Measurements from ENCODE around the gene SPRED3.
"Not testable (repeated sequence)": the region's sequence is repeated elsewhere in the genome, so short reads cannot be mapped to it uniquely, and the experiment has no call there.

Gene SPRED3

GRCh38 chr19:38410407-38410806, 21.9 kb downstream of the SPRED3 start:
- not testable (repeated sequence) for H3K9ac ChIP-seq (ENCODE audit: low read length); H3K4me3 ChIP-seq (ENCODE audit: low read depth, low read length); H3K4me1 ChIP-seq (ENCODE audit: control insufficient read depth, insufficient read depth, low read length); H3K27me3 ChIP-seq (ENCODE audit: control insufficient read depth, insufficient read depth, low read length); H3K9me3 ChIP-seq (ENCODE audit: control insufficient read depth, insufficient read depth, low read depth, low read length); H3K36me3 ChIP-seq (ENCODE audit: control insufficient read depth, insufficient read depth, low read length); H3K27ac ChIP-seq (ENCODE audit: low read depth, low read length)

GRCh38 chr19:38411041-38411712, 22.7 kb downstream of the SPRED3 start:
- no peaks in the 10 kb centered on the region for H3K4me1 ChIP-seq (ENCODE audit: control insufficient read depth, insufficient read depth, low read length)
- no peak overlapping the region for H3K27ac ChIP-seq (ENCODE audit: low read depth, low read length)
- no peaks in the 10 kb centered on the region for H3K9me3 ChIP-seq (ENCODE audit: control insufficient read depth, insufficient read depth, low read depth, low read length)
- no peaks in the 10 kb centered on the region for H3K27me3 ChIP-seq (ENCODE audit: control insufficient read depth, insufficient read depth, low read length)
- H3K36me3 ChIP-seq (ENCODE audit: control insufficient read depth, insufficient read depth, low read length), result 0 out of 2 replicates have a peak, but pooled peaks cover 5% of the 10 kb centered on the region
- no peak overlapping the region for H3K9ac ChIP-seq (ENCODE audit: low read length)
- no peak overlapping the region for H3K4me3 ChIP-seq (ENCODE audit: low read depth, low read length)

GRCh38 chr19:38411898-38412297, 23.4 kb downstream of the SPRED3 start:
- H3K9ac ChIP-seq (ENCODE audit: low read length); H3K27ac ChIP-seq (ENCODE audit: low read depth, low read length); H3K27me3 ChIP-seq (ENCODE audit: control insufficient read depth, insufficient read depth, low read length); H3K4me3 ChIP-seq (ENCODE audit: low read depth, low read length); H3K4me1 ChIP-seq (ENCODE audit: control insufficient read depth, insufficient read depth, low read length); H3K36me3 ChIP-seq (ENCODE audit: control insufficient read depth, insufficient read depth, low read length); H3K9me3 ChIP-seq (ENCODE audit: control insufficient read depth, insufficient read depth, low read depth, low read length): not testable (repeated sequence)

GRCh38 chr19:38412491-38412890, 24.0 kb downstream of the SPRED3 start:
- Histone ChIP-seq H3K27me3 (ENCODE audit: control insufficient read depth, insufficient read depth, low read length) (no peaks in the 10 kb centered on the region), H3K4me3 (ENCODE audit: low read depth, low read length) (no peak overlapping the region), H3K9ac (ENCODE audit: low read length) (no peak overlapping the region), H3K36me3 (ENCODE audit: control insufficient read depth, insufficient read depth, low read length) (no peaks in the 10 kb centered on the region), H3K9me3 (ENCODE audit: control insufficient read depth, insufficient read depth, low read depth, low read length) (no peaks in the 10 kb centered on the region), H3K4me1 (ENCODE audit: control insufficient read depth, insufficient read depth, low read length) (peaks cover 5% of the 10 kb centered on the region), H3K27ac (ENCODE audit: low read depth, low read length) (no peak overlapping the region)

- Histone ChIP-seq H3K9ac (ENCODE audit: low read length) (no peak overlapping the region), H3K27me3 (ENCODE audit: control insufficient read depth, insufficient read depth, low read length) (no peaks in the 10 kb centered on the region), H3K36me3 (ENCODE audit: control insufficient read depth, insufficient read depth, low read length) (no peaks in the 10 kb centered on the region), H3K4me3 (ENCODE audit: low read depth, low read length) (no peak overlapping the region), H3K4me1 (ENCODE audit: control insufficient read depth, insufficient read depth, low read length) (peaks cover 7% of the 10 kb centered on the region), H3K9me3 (ENCODE audit: control insufficient read depth, insufficient read depth, low read depth, low read length) (no peaks in the 10 kb centered on the region), H3K27ac (ENCODE audit: low read depth, low read length) (no peak overlapping the region)
These were observed 24.5 kb downstream of the SPRED3 start for GRCh38 chr19:38412961-38413360.

GRCh38 chr19:38413416-38413815, 24.9 kb downstream of the SPRED3 start:
- peaks cover 10% of the 10 kb centered on the region for H3K4me1 ChIP-seq (ENCODE audit: control insufficient read depth, insufficient read depth, low read length)
- H3K27ac ChIP-seq (ENCODE audit: low read depth, low read length), result no peak overlapping the region
- H3K27me3 ChIP-seq (ENCODE audit: control insufficient read depth, insufficient read depth, low read length), result peaks cover 2% of the 10 kb centered on the region; the same call in 1 of the 2 replicates
- H3K9me3 ChIP-seq (ENCODE audit: control insufficient read depth, insufficient read depth, low read depth, low read length), result no peaks in the 10 kb centered on the region
- no peak overlapping the region for H3K9ac ChIP-seq (ENCODE audit: low read length)
- no peaks in the 10 kb centered on the region for H3K36me3 ChIP-seq (ENCODE audit: control insufficient read depth, insufficient read depth, low read length)
- no peak overlapping the region for H3K4me3 ChIP-seq (ENCODE audit: low read depth, low read length)

GRCh38 chr19:38417146-38417543, 28.6 kb downstream of the SPRED3 start:
- no peak overlapping the region for H3K27ac ChIP-seq (ENCODE audit: low read depth, low read length)
- peaks cover 11% of the 10 kb centered on the region for H3K4me1 ChIP-seq (ENCODE audit: control insufficient read depth, insufficient read depth, low read length)
- no peaks in the 10 kb centered on the region for H3K36me3 ChIP-seq (ENCODE audit: control insufficient read depth, insufficient read depth, low read length)
- no peak overlapping the region for H3K9ac ChIP-seq (ENCODE audit: low read length)
- peaks cover 10% of the 10 kb centered on the region for H3K27me3 ChIP-seq (ENCODE audit: control insufficient read depth, insufficient read depth, low read length)
- no peaks in the 10 kb centered on the region for H3K9me3 ChIP-seq (ENCODE audit: control insufficient read depth, insufficient read depth, low read depth, low read length)
- peak overlapping the region; percentile 63 for H3K4me3 ChIP-seq (ENCODE audit: low read depth, low read length)

GRCh38 chr19:38417544-38418506, 29.3 kb downstream of the SPRED3 start:
- H3K27ac ChIP-seq (ENCODE audit: low read depth, low read length), result no peak overlapping the region
- H3K4me1 ChIP-seq (ENCODE audit: control insufficient read depth, insufficient read depth, low read length), result peaks cover 11% of the 10 kb centered on the region
- no peaks in the 10 kb centered on the region for H3K36me3 ChIP-seq (ENCODE audit: control insufficient read depth, insufficient read depth, low read length)
- no peak overlapping the region for H3K9ac ChIP-seq (ENCODE audit: low read length)
- H3K27me3 ChIP-seq (ENCODE audit: control insufficient read depth, insufficient read depth, low read length), result peaks cover 10% of the 10 kb centered on the region
- H3K9me3 ChIP-seq (ENCODE audit: control insufficient read depth, insufficient read depth, low read depth, low read length), result no peaks in the 10 kb centered on the region
- H3K4me3 ChIP-seq (ENCODE audit: low read depth, low read length), result peak overlapping the region; percentile 63

GRCh38 chr19:38420935-38421334, 32.4 kb downstream of the SPRED3 start:
- no peak overlapping the region for H3K27ac ChIP-seq (ENCODE audit: low read depth, low read length)
- peaks cover 10% of the 10 kb centered on the region for H3K27me3 ChIP-seq (ENCODE audit: control insufficient read depth, insufficient read depth, low read length)
- H3K9me3 ChIP-seq (ENCODE audit: control insufficient read depth, insufficient read depth, low read depth, low read length), result no peaks in the 10 kb centered on the region
- H3K9ac ChIP-seq (ENCODE audit: low read length), result no peak overlapping the region
- peaks cover 18% of the 10 kb centered on the region for H3K4me1 ChIP-seq (ENCODE audit: control insufficient read depth, insufficient read depth, low read length)
- H3K4me3 ChIP-seq (ENCODE audit: low read depth, low read length), result no peak overlapping the region
- no peaks in the 10 kb centered on the region for H3K36me3 ChIP-seq (ENCODE audit: control insufficient read depth, insufficient read depth, low read length)

GRCh38 chr19:38421856-38422255, 33.4 kb downstream of the SPRED3 start:
- H3K27me3 ChIP-seq (ENCODE audit: control insufficient read depth, insufficient read depth, low read length), result peaks cover 10% of the 10 kb centered on the region
- H3K9me3 ChIP-seq (ENCODE audit: control insufficient read depth, insufficient read depth, low read depth, low read length), result no peaks in the 10 kb centered on the region
- H3K4me3 ChIP-seq (ENCODE audit: low read depth, low read length), result no peak overlapping the region
- peaks cover 24% of the 10 kb centered on the region for H3K4me1 ChIP-seq (ENCODE audit: control insufficient read depth, insufficient read depth, low read length)
- no peak overlapping the region for H3K27ac ChIP-seq (ENCODE audit: low read depth, low read length)
- H3K9ac ChIP-seq (ENCODE audit: low read length), result no peak overlapping the region
- H3K36me3 ChIP-seq (ENCODE audit: control insufficient read depth, insufficient read depth, low read length), result no peaks in the 10 kb centered on the region

GRCh38 chr19:38422438-38422837, 33.9 kb downstream of the SPRED3 start:
- H3K4me3 ChIP-seq (ENCODE audit: low read depth, low read length), result no peak overlapping the region
- no peaks in the 10 kb centered on the region for H3K9me3 ChIP-seq (ENCODE audit: control insufficient read depth, insufficient read depth, low read depth, low read length)
- no peak overlapping the region for H3K9ac ChIP-seq (ENCODE audit: low read length)
- peaks cover 19% of the 10 kb centered on the region for H3K4me1 ChIP-seq (ENCODE audit: control insufficient read depth, insufficient read depth, low read length)
- H3K27ac ChIP-seq (ENCODE audit: low read depth, low read length), result no peak overlapping the region
- peaks cover 10% of the 10 kb centered on the region for H3K27me3 ChIP-seq (ENCODE audit: control insufficient read depth, insufficient read depth, low read length)
- H3K36me3 ChIP-seq (ENCODE audit: control insufficient read depth, insufficient read depth, low read length), result no peaks in the 10 kb centered on the region
